Stimulated activated CD4-positive, alpha-beta T cell treated with anti-CD3 and anti-CD28 coated beads, Interleukin-1b, Interleukin-23, amount 100 ng/mL, for 48 hours (primary cell): ENCODE measurements around the gene ZCCHC14.
A peak's percentile ranks its signal among the peaks of the same experiment; 100 is the strongest.
"Not testable (repeated sequence)": the region's sequence is repeated elsewhere in the genome, so short reads cannot be mapped to it uniquely, and the experiment has no call there.

ENCODE experiments used
- DNase-seq: peaks from one replicate; pipeline ENCODE4 v3.0.0-alpha.2; 2020

Gene ZCCHC14

DNA sequence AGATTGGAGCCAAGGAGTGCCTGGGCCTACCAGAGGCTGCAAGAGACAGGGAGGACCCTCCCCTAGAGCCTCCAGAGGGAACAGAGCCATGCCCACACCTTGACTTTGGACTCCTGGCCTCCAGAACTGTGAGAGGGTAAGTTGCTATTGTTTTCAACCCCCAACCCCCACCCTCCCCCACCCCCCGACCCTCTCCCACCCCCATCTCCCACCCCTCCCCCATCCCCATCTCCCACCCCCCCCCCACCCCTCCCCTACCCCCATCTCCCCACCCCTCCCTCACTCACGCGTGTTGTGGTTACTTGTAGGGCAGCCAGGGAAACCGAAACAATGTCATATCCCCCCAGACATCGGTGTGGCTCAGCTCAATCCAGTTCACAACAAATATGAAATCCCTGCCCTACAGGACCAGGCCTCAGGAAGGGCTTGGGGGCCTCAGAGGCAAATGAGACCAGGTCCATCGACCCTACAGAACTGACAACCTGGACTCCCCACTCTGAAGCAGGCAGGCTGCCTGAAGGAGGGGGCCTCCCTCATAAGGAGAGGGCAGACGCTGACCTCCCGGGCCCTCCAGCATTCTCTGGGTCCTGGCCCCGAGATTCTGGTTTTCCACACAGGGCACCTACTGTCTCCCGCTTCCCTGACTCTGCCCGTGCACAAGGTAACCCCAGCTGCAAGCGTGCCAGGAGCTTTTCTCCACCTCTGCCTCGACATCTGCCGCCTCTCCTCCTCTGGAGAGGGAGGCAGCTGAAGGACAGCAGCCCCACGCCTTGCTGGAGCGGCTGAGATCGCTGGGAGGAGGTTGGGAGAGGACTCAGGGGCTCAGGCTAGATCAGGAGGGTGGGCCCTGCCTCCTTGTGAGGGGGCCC is 3.0 kb upstream of the ZCCHC14 start:
- no peak for DNase-seq

GRCh38 chr16:87493608-87494280 is 920 bp upstream of the ZCCHC14 start:
- DNase-seq: no peak

DNA sequence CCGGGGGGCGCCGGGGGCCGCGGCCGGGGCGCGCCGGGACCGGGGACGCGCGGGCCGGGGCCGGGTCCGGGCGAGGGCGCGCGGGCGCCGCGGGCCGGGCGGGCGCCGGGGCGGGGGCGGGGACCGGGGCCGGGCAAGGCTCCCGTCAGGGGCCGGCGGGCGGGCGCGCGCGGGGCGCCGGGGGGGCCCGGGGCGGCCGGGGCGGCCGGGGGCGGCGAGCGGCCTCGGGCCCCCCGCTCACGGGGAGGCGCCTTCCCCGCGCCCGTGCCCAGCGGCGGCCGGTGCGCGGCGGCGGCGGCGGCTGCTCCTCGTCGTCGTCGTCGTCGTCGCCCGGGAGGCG is 563 bp downstream of the ZCCHC14 start:
- no peak for DNase-seq

DNA sequence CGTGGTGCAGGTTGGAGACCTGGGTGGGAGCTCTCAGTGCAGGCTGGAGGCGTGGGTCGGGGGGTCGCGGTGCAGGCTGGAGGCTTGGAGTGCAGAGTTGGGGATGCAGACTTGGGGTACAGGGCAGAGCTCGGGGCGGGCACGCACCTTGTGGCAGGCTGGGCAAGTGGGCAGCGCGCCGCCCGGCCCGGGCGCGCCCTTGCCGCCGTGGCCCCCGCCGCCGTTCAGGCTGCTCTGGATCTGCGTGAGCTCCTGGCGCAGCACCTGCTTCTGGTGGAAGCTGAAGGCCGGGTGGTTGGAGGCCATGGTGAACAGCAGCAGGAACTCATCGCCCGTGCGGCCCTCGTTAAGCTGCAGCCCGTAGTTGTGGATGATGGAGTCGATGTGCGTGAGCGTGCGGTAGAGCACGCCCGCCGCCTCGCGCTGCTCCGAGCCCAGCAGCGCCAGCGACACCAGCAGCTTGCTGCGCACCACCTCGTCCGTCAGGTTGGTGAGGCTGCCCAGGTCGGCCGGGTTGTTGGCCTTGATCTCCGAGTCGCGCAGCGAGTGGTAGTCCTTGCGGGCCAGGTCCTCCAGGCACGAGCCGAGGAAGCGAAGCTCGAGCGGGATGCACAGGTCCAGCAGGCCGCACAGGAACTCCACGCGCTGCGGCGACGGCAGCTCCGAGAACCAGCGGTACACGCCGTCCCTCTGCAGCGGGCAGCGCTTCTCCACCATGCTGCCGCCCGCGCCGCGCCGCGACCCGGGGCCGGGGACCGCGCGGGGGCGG is 1.1 kb downstream of the ZCCHC14 start:
- DNase-seq: peak; percentile 19

DNA sequence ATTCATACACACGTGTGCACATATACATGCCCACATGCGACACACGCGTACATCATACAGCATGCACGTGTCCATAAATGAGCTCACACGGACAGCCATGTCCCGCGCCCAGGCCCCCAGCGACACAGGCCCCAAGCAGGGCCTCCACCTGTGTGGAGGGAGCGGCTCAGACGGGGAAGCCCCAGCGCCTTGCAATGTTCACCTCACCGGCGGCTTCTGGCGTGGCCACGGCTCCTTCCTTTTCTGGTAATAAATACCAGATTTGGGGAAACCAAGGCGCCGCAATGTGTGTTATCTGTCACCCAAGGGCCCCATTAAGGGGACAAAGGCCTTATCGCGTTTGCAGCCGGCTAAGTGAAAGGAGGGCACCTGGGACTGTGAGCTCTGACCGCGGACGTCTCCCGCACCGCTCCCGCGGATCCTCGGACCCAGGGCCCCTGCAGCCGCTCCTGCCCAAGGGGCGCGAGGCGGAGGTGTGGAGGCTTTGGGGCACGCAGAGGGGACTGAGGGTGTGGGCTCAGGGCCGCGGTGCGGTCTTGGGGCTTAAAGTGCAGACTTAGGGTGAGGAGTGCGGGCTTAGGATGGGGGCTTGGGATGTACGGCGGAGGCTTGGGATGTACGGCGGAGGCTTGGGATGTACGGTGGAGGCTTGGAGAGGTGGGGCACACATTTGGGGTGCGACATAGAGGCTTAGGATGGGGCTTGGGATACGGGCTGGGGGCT is 1.9 kb downstream of the ZCCHC14 start:
- peak; percentile 73 for DNase-seq

GRCh38 chr16:87490096-87490798 is 2.6 kb downstream of the ZCCHC14 start:
- DNase-seq: no peak

GRCh38 chr16:87489434-87490045 is 3.3 kb downstream of the ZCCHC14 start:
- no peak for DNase-seq

- DNase-seq: not testable (repeated sequence)
Measured at GRCh38 chr16:87488960-87489359, 3.9 kb downstream of the ZCCHC14 start.

- peak; percentile 24 for DNase-seq
Measured at GRCh38 chr16:87487361-87487924, 5.4 kb downstream of the ZCCHC14 start.

- no peak for DNase-seq
Measured at GRCh38 chr16:87486713-87487247, 6.0 kb downstream of the ZCCHC14 start.

GRCh38 chr16:87486282-87486681 is 6.5 kb downstream of the ZCCHC14 start:
- no peak for DNase-seq

GRCh38 chr16:87485792-87486191 is 7.0 kb downstream of the ZCCHC14 start:
- DNase-seq: not testable (repeated sequence)

DNA sequence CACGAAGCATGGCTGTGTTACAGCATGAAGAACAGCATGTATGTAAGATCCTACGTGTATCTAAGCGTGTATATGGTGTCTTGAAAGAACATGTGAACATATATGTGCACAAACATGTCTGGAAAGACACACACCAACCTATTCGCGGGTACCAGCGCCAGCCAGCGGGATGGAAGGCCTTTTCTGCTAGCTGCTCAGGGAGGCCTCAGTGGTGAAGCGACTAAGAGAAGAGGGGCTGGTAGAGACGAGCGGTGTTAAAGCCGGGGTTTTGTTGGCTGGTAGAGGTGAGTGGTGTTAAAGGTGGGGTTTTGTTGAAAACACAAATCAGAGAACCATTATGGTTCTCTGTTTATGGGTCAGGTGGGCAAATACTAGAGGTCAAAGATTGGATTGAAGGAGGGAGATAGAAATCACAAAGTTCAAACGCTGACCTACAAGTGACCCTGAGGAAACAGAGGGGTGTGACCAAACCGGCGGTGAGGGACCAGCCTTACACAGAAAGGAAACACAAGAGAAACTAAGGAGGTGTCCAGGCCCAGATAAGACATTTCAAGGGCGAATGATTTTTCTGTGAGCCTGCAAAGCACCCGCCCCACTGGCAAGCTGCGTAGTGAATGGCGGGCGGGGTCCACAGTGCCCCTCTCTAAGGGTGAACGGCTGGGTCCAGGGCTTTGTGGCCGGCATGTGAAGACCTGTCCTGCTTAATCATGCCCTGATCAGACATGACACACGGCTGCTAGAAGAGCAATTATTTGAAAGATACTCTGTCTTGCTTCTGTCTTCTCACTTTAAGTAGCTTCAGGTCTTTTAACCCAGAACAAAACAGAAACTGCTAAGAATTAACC is 8.1 kb downstream of the ZCCHC14 start:
- DNase-seq: no peak

DNA sequence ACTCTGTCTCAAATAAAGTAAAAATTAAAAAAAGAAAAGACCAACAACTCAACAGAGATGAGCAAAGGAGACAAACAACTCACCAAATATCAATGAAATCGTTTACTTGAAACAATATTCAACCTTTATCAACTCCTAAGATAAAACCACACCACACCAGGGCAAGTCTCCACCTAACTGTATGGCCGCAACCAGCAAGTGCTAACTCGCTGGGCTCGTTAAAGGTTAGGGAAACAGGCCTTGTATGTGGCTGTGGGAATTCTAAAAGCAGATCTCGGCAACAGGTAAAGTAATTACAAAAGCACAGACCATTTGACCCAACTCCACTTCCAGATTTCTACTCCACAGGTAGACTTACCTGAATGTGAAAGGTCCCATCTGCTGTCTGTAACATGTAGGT is 9.3 kb downstream of the ZCCHC14 start:
- DNase-seq: no peak

DNA sequence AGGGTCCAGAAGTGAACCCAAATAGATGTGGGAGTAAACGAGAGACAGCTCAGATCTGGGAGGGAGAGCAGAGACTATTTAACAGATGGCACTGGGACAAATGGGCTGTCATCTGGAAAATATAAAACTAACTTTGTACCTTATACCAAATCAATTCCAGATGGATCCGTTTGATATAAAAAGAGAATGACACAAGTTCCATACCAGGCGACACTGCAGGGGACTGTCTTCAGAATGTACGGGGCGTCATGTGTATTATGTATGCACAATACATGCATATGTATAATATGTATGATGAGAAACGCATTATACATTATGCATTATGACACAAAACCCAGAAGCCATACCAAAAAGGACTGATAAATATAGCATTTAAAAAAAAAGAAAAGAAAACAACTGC is 10.2 kb downstream of the ZCCHC14 start:
- DNase-seq: not testable (repeated sequence)

DNA sequence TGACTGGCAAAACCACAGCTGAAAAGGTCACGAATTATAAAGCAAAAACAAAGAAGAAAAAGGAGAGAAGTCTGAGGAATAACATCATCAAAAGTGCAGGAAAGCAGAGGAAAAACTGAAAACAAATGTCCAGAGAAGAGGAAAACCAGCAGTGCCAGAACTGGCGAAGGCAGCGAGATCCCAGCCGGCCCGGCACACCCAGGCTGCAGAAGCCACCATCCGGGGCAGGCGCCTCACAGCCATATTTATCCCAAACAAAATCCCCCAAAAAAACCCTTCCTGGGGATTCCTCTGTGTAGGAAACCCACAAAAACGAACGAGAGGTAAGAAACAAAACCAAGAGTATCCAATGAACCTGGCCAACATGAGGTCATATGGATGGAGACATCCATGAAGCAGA is 10.6 kb downstream of the ZCCHC14 start:
- no peak for DNase-seq

- not testable (repeated sequence) for DNase-seq
Measured at GRCh38 chr16:87481711-87482110, 11.1 kb downstream of the ZCCHC14 start.

DNA sequence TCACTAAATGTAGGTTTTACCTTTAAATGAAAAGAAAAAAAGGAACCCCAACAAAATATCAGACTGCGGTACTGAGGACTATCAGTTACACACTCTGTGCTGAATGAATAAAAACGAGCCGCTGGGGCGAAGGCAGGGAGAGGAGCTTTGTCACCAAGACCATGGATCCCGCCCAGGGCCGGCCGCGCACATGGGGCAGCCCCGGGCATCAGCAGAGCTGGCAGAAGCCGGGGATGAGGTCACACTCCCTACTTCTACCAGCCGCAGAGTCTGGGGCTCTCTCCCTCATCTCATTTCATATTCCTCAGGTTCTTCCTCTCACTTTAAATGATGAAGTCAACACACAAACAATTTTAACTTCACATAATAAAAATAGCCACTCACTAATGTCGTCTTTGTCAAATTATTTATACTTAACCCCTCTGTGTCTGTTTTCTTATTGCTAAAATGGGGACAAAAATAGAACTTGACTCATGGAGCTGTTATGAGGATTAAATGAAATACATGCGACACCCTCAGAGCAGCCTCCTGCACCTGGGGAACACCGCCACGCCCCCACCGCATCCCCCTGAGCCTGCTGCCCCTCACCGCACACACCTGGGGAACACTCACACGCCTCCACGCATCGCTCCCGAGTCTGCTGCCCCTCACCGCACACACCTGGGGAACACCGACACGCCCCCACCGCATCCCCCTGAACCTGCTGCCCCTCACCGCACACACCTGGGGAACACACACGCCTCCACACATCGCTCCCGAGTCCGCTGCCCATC is 15.4 kb downstream of the ZCCHC14 start:
- not testable (repeated sequence) for DNase-seq

GRCh38 chr16:87474566-87474996 is 18.2 kb downstream of the ZCCHC14 start:
- DNase-seq: no peak
